HUES48 (cell line): ENCODE measurements around the gene NAXE.

Source experiments
- H3K27ac ChIP-seq: one replicate; pipeline ENCODE4 v1.7.0; 2013; ENCODE audit warnings: low read depth, low read length, inconsistent platforms
- H3K27me3 ChIP-seq: 2 replicates; pipeline ENCODE4 v1.6.1; 2013; ENCODE audit warnings: mild to moderate bottlenecking, low read length; ENCODE audit not compliant: control insufficient read depth, insufficient read depth
- H3K36me3 ChIP-seq: 2 replicates; pipeline ENCODE4 v1.6.1; 2013; ENCODE audit warnings: low read length; ENCODE audit not compliant: control insufficient read depth, insufficient read depth
- H3K4me1 ChIP-seq: 2 replicates; pipeline ENCODE4 v1.6.1; 2013; ENCODE audit warnings: mild to moderate bottlenecking, low read length; ENCODE audit not compliant: control insufficient read depth, insufficient read depth
- H3K4me3 ChIP-seq: 2 replicates; pipeline ENCODE4 v1.5.1; 2013; ENCODE audit warnings: mild to moderate bottlenecking, low read depth, low read length
- H3K9ac ChIP-seq: 2 replicates; pipeline ENCODE4 v1.6.1; 2013; ENCODE audit warnings: mild to moderate bottlenecking, low read depth, low read length, moderate library complexity
- H3K9me3 ChIP-seq: 2 replicates; pipeline ENCODE4 v1.6.1; 2013; ENCODE audit warnings: low read length; ENCODE audit not compliant: control insufficient read depth, insufficient read depth

The NAXE gene

DNA sequence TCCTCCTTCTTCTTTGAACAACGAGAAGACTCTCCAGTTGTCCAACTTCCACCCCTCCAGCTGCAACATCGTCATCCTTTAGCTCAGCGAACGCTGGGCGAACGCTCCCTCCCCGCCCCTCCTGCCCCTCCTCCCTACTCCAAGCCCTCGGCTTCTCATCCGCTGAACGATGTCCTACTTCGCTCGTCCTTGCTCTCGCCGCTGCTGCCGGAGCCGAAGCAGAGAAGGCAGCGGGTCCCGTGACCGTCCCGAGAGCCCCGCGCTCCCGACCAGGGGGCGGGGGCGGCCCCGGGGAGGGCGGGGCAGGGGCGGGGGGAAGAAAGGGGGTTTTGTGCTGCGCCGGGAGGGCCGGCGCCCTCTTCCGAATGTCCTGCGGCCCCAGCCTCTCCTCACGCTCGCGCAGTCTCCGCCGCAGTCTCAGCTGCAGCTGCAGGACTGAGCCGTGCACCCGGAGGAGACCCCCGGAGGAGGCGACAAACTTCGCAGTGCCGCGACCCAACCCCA lies 50.2 kb downstream of the NAXE start, which contains the start of gene BCAN:
Gene BCAN (plus strand): TSS at position 357 of the 504 bp plus-strand sequence. CDS start 3,938 bp downstream, outside the sequence.
- H3K4me3 ChIP-seq: peak within 1 kb of the TSS; percentile 67
- H3K9me3 ChIP-seq: no peaks in the 10 kb centered on the region
- H3K27ac ChIP-seq: no peak within 1 kb of the TSS
- no peak within 1 kb of the TSS for H3K9ac ChIP-seq
- H3K27me3 ChIP-seq: peaks cover 83% of the 10 kb centered on the region
- H3K4me1 ChIP-seq: peaks cover 17% of the 10 kb centered on the region; the same call in 1 of the 2 replicates
- no peaks in the 10 kb centered on the region for H3K36me3 ChIP-seq

DNA sequence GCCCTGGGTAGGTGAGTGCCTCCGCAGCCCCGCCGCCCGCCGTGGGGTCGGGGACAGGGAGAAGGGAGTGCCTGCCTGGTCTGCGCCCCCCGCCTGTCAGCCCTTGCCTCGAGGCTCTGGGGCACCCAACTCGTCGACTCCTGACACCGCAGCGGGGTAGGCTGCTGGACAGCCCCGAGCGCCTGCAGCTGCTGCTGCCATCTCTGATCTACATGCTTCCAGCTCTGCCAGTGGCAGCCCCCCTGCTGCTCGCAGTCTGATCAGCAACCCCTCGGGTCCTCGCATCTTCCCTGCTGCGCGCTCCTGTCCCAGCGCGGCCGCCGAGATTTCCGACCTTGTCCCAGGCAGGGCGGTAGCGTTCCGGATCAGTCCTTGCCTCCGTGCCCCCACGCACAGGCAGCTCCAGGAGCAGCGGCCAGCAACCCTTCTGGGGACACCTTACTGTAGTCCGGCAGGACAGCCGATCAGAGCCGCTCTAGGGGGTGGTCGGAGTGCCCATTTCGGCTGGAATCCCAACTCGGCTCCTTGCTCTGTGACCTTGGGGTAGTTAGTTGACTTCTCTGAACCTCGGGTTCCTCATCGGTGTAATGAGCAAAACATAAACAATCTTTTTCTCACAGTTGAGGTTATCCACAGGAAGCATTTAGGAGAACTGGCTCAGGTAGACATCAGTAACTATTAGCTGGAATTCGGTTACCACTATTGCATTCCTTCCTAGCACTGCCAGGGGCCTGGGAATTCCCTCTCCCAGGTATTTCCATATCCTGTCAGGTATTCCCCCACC lies 50.9 kb downstream of the NAXE start:
- Histone ChIP-seq H3K9me3 (no peaks in the 10 kb centered on the region), H3K4me3 (peak overlapping the region; percentile 67), H3K36me3 (no peaks in the 10 kb centered on the region), H3K27me3 (peaks cover 84% of the 10 kb centered on the region), H3K27ac (no peak overlapping the region), H3K4me1 (peaks cover 17% of the 10 kb centered on the region; the same call in 1 of the 2 replicates), H3K9ac (no peak overlapping the region)

DNA sequence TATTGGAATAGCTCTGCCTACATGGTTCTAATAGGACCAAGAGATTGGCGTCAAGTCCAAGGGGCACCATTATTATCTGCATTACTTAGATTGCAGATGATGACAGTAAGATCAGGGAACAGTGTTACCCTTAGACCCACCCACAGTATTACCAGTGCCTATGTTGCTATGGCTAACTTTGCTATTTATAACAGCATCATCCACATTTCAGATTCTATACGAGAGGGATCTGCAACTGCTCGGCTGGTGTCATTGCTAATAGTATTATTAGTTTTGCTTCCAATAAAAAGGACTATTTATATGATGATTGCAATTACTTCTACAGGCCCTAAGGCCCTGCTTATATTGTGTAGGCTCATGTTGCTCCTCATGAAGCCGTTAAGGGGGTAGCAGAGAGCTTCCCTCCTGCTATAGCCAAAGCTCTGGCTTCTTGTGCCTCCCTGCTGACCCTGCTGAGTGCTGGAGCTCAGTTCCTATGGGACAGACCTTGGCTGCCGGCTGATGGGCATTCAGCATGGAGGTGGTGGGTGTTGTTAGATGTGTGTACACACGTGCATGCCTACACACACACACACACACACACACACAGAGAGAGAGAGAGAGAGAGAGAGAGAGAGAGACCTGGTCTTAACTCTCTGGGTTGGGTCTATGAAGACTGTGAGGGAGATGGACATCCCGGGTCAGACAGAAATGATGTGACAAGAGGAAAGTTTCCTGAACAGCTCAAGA lies 51.6 kb downstream of the NAXE start:
- H3K36me3 ChIP-seq: no peaks in the 10 kb centered on the region
- peaks cover 85% of the 10 kb centered on the region for H3K27me3 ChIP-seq
- no peak overlapping the region; the same call in 1 of the 2 replicates for H3K4me3 ChIP-seq
- H3K9me3 ChIP-seq: no peaks in the 10 kb centered on the region
- no peak overlapping the region for H3K27ac ChIP-seq
- H3K9ac ChIP-seq: no peak overlapping the region
- H3K4me1 ChIP-seq: peaks cover 17% of the 10 kb centered on the region; the same call in 1 of the 2 replicates

DNA sequence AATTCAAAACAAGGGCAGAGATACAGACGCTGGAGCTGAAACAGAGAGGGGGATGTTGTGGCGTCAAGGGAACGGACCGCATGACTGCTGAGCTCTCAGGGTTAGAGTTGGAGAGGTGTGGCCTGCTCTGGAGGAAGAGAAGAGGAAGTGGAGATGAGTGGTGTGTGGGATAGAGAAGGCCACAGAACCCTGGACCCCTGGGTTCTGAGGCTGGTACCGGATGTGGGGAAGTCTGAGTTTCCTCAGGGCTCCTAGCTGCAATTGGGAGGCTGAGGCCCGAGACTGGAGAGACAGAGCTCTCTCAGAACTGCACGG lies 52.2 kb downstream of the NAXE start:
- peaks cover 80% of the 10 kb centered on the region for H3K27me3 ChIP-seq
- H3K4me3 ChIP-seq: no peak overlapping the region
- H3K36me3 ChIP-seq: no peaks in the 10 kb centered on the region
- no peak overlapping the region for H3K9ac ChIP-seq
- H3K27ac ChIP-seq: no peak overlapping the region
- peaks cover 17% of the 10 kb centered on the region; the same call in 1 of the 2 replicates for H3K4me1 ChIP-seq
- H3K9me3 ChIP-seq: no peaks in the 10 kb centered on the region
